Measurements from ENCODE around the gene USP25.
A peak's percentile ranks its signal among the peaks of the same experiment; 100 is the strongest.

Gene USP25

GRCh38 chr21:15729674-15730483, at the start of gene USP25:
Gene USP25, plus strand, starts transcription at chr21:15729982. Its CDS starts 412 bp downstream, at chr21:15730394.
- H3K27ac ChIP-seq: peak within 1 kb of the TSS; percentile 69
- no peaks in the 10 kb centered on the region for H3K36me3 ChIP-seq (ENCODE audit: insufficient read depth)
- peaks cover 5% of the 10 kb centered on the region for H4K20me1 ChIP-seq (ENCODE audit: insufficient read depth)
- H2AFZ ChIP-seq (ENCODE audit: low read depth): peak within 1 kb of the TSS; percentile 79
- H3K4me1 ChIP-seq (ENCODE audit: low read depth, poor library complexity, severe bottlenecking): peaks cover 32% of the 10 kb centered on the region
- H3K9ac ChIP-seq: peak within 1 kb of the TSS; percentile 74
- H3K4me2 ChIP-seq: peak within 1 kb of the TSS; percentile 96
- no peaks in the 10 kb centered on the region for H3K27me3 ChIP-seq (ENCODE audit: insufficient read depth, low read depth)
- H3K79me2 ChIP-seq (ENCODE audit: insufficient read depth, low read depth): peaks cover 43% of the 10 kb centered on the region
- no peak for TF ChIP-seq CTCF (conservative IDR thresholded peaks at IDR 0.05; ENCODE audit: low read depth, low read length)
- no peak within 1 kb of the TSS for H3K4me3 ChIP-seq (IDR thresholded peaks at IDR 0.05; ENCODE audit: insufficient read depth, low read depth, low read length)

GRCh38 chr21:15682186-15682895, 47.4 kb upstream of the USP25 start:
- no peaks in the 10 kb centered on the region for H4K20me1 ChIP-seq (ENCODE audit: insufficient read depth)
- H3K79me2 ChIP-seq (ENCODE audit: insufficient read depth, low read depth): no peaks in the 10 kb centered on the region
- H3K36me3 ChIP-seq (ENCODE audit: insufficient read depth): no peaks in the 10 kb centered on the region
- TF ChIP-seq CTCF (conservative IDR thresholded peaks at IDR 0.05; ENCODE audit: low read depth, low read length): no peak
- no peaks in the 10 kb centered on the region for H3K4me1 ChIP-seq (ENCODE audit: low read depth, poor library complexity, severe bottlenecking)
- H3K4me2 ChIP-seq: no peak overlapping the region
- H2AFZ ChIP-seq (ENCODE audit: low read depth): no peak overlapping the region
- H3K27ac ChIP-seq: no peak overlapping the region
- no peak overlapping the region for H3K4me3 ChIP-seq (IDR thresholded peaks at IDR 0.05; ENCODE audit: insufficient read depth, low read depth, low read length)
- no peaks in the 10 kb centered on the region; the same call in 1 of the 2 replicates for H3K27me3 ChIP-seq (ENCODE audit: insufficient read depth, low read depth)
- H3K9ac ChIP-seq: no peak overlapping the region

- no peak overlapping the region for H3K27ac ChIP-seq
- H3K27me3 ChIP-seq (ENCODE audit: insufficient read depth, low read depth): no peaks in the 10 kb centered on the region; the same call in 1 of the 2 replicates
- H4K20me1 ChIP-seq (ENCODE audit: insufficient read depth): no peaks in the 10 kb centered on the region
- no peak overlapping the region for H2AFZ ChIP-seq (ENCODE audit: low read depth)
- H3K4me3 ChIP-seq (IDR thresholded peaks at IDR 0.05; ENCODE audit: insufficient read depth, low read depth, low read length): no peak overlapping the region
- H3K36me3 ChIP-seq (ENCODE audit: insufficient read depth): no peaks in the 10 kb centered on the region
- no peaks in the 10 kb centered on the region for H3K79me2 ChIP-seq (ENCODE audit: insufficient read depth, low read depth)
- H3K4me2 ChIP-seq: no peak overlapping the region
- H3K9ac ChIP-seq: no peak overlapping the region
- no peaks in the 10 kb centered on the region for H3K4me1 ChIP-seq (ENCODE audit: low read depth, poor library complexity, severe bottlenecking)
- no peak for TF ChIP-seq CTCF (conservative IDR thresholded peaks at IDR 0.05; ENCODE audit: low read depth, low read length)
These were observed 46.8 kb upstream of the USP25 start for GRCh38 chr21:15682977-15683376.

- Histone ChIP-seq H3K4me1 (ENCODE audit: low read depth, poor library complexity, severe bottlenecking) (peaks cover 14% of the 10 kb centered on the region), H3K9ac (no peak overlapping the region), H2AFZ (ENCODE audit: low read depth) (no peak overlapping the region), H3K4me3 (IDR thresholded peaks at IDR 0.05; ENCODE audit: insufficient read depth, low read depth, low read length) (no peak overlapping the region), H3K36me3 (ENCODE audit: insufficient read depth) (no peaks in the 10 kb centered on the region), H3K4me2 (no peak overlapping the region), H3K27me3 (ENCODE audit: insufficient read depth, low read depth) (no peaks in the 10 kb centered on the region; the same call in 1 of the 2 replicates), H3K27ac (no peak overlapping the region), H3K79me2 (ENCODE audit: insufficient read depth, low read depth) (no peaks in the 10 kb centered on the region), H4K20me1 (ENCODE audit: insufficient read depth) (no peaks in the 10 kb centered on the region)
- TF ChIP-seq CTCF (conservative IDR thresholded peaks at IDR 0.05; ENCODE audit: low read depth, low read length): no peak
These were observed 43.3 kb upstream of the USP25 start for GRCh38 chr21:15686506-15686905.
